SH-SY5Y (cell line): ENCODE measurements around the gene CD164L2.

Experiments used
- GATA2 ChIP-seq: IDR thresholded peaks from 2 replicates; pipeline ENCODE4 v1.6.1; 2011; ENCODE audit warnings: mild to moderate bottlenecking, low read depth, low read length
- GATA3 ChIP-seq: IDR thresholded peaks from 2 replicates; pipeline ENCODE4 v1.6.1; 2011; ENCODE audit warnings: low read depth, mild to moderate bottlenecking, low read length, moderate library complexity

DNA sequence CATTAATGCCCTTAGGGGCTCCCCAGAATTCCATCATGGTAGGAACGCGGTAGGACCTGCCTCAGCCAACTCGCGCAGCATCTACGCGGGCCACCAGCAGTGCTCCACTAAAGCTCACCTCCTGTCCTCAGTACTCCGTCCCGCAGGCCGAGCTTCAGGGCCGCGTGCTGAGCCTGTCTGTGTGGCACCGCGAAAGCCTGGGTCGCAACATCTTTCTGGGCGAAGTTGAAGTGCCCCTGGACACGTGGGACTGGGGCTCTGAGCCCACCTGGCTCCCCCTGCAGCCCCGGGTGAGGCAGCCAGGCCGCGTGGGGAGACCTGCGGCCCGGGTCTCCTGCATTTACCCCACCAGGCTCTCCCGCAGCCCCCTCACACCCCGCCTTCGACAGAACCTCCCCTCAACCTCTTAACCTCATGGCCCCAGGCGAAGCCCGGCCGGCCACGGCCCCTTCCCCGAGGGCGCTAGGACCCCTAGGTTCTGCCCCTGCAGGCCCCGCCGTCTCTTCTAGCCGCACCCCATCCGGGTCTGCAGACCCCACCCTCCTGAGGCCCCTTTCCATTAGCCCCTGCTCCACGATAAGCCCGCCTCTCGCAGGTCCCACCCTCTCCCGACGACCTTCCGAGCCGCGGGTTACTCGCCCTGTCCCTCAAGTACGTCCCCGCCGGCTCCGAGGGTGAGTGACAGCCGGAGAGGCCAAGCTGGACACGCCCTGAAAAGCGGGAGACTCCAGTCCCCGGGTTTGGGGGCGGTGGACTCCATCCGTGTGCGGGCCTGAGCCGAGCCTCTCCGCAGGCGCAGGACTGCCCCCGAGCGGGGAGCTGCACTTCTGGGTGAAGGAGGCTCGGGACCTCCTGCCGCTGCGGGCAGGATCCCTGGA lies 32.2 kb downstream of the CD164L2 start:
- TF ChIP-seq GATA2 (no peak), GATA3 (no peak)
